ENCODE results near the gene OR1E2.
"Not testable (repeated sequence)": the region's sequence is repeated elsewhere in the genome, so short reads cannot be mapped to it uniquely, and the experiment has no call there.

Gene OR1E2

DNA sequence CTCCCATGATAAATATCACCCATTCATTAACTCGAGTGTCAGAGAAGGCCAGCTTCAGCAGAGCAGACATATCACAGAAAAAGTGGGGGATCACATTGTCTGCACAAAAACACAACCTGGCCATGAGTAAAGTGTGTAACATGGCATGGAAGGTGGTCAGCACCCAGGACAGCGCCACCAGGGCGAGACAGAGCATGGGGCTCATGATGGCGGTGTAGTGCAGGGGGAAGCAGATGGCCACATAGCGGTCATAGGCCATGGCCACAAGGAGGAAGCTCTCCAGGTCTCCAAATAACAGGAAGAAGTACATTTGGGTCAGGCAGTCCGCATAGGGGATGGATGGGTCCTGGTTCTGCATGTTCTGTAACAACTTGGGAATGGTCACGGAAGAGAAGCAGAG is 35.8 kb downstream of the OR1E2 start:
- not testable (repeated sequence) for DNase-seq (ENCODE audit: low spot score)

DNA sequence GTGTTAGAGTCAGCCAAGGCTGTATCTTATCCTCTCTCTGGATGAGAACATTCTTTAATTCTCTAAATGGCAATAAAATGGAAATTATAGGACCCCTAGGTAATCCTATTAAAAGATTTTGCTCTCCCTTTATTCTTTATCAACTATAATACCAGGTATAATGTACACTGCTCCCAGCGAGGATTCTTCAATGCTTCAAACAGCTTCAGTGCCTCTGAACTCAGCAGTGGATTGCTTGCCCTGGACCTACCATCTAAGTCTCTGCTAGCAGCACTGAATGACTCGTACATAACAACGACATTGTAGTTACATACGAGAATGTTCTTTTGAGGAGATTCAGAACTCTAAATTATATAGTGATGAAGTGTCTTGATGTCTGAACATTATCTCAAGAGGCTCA is 43.9 kb downstream of the OR1E2 start:
- DNase-seq (ENCODE audit: low spot score): no peak

DNA sequence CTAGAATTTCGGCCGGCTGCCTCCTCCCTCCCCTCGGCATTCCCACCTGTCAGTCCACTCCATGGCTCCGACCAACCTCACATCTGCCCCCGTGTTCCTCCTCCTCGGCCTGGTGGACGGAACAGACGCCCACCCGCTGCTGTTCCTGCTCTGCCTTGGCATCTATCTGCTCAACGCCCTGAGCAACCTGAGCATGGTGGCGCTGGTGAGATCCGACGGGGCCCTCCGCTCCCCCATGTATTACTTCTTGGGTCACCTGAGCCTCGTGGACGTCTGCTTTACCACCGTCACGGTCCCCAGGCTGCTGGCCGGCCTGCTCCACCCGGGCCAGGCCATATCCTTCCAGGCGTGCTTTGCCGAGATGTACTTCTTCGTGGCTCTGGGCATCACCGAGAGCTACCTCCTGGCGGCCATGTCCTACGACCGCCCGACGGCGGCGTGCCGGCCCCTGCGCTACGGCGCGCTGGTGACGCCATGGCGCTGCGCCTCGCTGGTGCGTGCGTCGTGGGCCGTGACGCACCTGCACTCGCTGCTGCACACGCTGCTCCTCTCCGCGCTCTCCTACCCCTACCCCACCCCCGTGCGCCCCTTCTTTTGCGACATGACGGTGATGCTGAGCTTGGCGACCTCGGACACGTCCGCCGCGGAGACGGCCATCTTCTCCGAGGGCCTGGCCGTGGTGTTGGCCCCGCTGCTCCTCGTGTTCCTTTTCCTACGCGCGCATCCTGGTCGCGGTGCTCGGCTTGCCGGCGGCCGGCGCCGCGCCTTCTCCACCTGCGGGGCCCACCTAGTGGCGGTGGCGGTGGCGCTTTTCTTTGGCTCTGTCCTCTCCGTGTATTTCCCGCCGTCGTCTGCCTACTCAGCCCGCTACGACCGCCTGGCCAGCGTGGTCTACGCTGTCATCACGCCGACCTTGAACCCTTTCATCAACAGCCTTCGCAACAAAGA is 47.5 kb downstream of the OR1E2 start, which contains the start of gene OR3A2:
TSS of gene OR3A2 (minus strand) at position 440 of the 948 bp plus-strand sequence.
- no peak for DNase-seq (ENCODE audit: low spot score)

Data from NAMALWA (cell line).